ENCODE data around the gene GP1BB.

The GP1BB gene

DNA sequence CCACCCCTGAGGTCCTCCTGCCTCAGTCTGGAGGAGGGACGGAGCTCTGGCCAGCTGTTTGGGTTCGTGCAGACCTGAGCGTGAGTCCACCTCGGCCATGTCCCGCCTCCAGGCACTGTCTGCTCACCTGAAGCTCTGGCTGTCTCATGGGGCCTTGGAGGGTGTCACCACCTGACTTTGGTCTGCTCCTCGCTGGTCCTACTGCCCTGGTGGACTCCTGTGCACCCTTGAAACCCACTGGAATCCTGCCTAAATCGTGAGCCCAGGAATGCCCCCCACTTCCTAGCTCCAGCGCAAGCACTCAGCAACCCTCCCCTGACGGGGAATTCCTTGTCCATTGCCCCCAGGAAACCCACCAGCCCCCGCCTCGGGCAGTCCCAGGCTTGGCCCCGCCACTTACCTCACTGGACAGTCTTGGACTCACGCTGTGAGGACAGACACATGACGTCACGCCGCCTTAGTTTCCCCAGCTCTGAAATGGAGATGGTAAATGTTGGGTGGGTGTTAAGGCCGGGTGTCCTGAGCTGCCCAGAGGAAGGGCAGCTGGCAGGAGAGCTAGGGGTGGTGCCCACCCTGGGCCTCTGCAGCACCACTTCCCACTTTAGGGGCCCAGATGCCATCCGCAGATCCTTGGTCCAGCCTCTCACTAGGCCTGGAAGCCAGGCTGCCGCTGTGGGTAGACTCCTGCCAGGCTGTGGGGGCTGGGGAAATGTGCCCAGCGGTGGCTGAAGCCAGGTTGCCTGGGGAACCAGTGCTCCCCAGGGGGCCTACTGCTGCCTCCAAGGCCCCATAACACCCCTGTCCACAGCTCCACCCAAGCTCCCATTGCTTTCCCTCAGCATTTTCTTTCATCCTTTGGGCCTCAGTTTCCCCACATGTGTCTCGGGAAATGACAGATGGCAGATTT is 19.1 kb downstream of the GP1BB start:
- no peak for DNase-seq (ENCODE audit: low read depth)

DNA sequence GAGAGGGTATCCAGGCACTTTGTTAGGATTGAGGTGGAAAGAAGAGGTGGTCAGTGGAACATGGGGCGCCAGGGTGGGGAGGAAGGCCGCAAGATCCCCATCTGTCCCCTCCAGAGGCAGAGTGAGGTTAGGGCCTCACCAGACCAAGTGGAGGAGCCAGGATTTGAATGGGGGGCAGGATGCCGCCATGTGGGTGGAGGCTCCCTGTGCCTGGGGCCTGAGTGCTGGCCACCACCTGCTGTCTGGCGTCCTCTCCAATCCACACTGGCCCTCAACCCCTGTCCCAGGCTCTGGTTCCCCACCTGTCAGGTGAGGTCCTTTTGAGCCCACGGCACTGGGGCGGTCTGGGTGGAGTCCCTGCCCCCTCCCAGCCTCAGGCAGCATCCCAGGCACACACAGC is 19.7 kb downstream of the GP1BB start:
- no peak for DNase-seq (ENCODE audit: low read depth)

DNA sequence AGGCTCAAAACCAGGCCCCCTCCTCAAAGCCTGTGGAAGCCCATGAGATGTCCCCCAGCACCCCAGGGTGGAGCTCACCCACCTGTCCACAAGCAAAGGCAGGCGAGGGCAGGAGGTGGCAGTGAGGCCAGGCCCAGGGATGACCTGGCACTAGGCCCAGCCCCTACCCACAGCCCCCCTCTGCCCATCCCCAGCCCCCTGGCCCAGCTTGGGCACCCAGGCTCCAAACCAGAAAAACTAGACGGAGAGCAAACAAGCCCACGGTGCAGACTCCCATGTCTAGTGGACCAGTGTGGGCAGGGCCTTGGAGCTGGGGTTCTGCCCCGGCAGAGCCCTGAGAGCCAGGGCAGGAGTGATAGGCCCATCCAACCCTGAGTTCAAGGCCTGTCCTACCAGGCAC is 20.3 kb downstream of the GP1BB start:
- no peak for DNase-seq (ENCODE audit: low read depth)

DNA sequence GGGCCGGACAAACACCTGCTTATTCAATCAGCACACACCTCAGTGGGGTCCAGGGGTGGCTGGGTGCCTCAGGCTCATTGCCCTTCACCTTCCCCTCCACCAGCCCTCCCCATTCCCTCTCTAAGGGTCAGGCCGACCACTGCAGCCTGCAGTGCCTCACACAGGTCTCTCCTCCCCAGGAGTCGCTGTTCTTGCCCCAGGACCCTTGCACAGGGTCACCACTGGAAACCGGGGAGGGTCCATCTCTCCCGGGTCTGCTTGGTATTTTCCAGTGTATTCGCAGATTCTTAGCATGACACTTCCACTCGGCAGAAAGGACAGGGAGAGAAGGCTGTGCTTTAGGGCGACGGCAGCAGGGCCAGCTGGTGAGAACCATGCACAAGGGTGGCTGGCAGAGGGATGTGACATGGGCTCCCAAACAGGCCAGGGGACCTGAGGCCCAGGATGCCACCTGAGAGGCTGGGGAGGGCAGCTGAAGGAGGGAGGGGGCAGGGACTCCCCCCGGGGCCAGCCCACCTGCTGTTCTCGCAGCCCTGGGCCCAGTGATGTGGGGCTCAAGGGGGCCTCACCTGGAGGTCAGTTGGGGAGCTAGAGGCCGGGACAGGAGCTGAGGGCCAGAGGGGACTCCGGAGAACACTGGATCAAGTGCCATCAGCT is 21.1 kb downstream of the GP1BB start:
- no peak for DNase-seq (ENCODE audit: low read depth)

DNA sequence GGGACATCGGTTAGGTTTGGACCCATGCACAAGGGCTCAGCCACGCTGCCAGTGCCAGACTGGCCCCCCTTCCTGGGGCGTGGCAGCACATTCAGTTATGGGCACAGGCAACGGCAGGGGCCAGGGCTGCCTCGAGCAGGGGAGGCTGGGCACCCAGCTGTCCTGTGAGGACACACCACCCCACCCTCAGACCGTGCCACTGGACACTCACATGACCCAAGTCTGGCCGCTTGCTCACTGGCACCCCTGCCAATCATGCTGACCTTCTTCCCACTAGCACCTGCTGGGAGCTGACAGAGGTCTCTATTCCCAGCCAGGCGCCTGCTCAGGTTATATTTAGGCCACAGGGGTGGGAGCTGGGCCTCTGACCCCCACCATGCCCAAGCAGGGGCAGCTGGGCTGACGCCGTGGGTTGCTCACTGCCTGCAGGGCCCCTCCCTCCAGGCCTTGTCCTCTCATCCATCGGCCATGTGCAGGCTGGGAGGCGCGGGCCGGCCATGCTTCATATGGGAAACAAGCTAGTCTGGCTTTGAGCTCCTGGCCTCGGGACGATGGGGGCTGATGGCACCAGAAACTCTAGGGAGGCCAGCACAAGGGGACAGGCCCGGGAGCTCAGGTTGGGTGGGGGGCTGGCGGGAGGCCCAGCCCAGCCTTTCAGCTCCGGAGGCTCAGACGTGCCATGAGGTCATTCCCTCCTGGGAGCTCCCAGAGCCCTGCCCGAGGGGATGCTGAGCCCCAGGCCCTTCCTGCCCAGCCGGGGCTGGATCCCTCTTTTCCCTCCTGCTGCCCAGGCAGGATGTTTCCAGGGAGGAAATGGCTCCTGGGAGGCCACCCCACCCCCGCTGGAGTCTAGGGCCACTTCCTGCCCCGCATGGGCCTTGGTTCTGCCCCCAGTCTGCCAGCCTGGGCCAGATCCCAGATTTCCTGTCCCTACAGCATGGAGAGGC is 22.1 kb downstream of the GP1BB start:
- DNase-seq (ENCODE audit: low read depth), result no peak

DNA sequence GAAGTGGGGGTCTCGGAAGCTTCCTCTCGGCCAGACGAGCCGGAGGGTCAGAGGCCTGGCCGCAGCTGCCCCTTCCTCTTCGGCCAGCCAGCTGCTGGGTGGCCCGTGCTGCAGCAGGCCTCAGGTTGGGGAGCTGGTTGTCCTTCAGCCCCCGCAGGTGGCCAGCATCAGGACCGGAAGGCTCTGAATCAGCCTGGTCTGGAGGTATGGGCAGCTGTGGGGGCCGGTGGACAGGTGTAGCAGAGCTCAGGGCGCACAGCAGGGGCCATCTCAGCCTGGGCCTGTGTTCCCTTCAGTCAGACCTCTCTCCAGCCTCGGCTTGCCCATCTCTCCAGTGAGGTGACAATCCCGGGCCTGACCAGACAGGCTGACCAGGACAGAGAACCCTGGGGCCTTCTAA is 23.4 kb downstream of the GP1BB start:
- DNase-seq (ENCODE audit: low read depth), result no peak

DNA sequence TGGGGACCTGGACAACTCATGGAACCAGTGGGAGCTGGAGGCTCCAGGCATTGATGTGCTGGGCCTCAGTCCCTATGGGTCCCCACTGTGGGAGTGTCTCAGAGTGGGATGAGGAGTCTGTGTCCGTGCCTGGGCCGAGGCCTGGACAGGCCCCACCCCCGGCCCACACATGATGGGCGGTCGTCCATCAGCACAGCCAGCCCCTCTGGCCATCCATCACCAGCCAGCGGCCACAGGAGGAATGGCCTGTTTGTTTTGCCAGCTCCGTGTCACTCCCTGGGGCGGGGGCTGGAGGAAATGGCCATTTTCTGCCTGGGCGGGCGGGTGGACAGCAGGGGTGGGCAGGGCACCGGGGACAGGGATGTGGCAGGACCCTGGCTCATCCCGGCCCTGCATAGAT is 24.2 kb downstream of the GP1BB start:
- no peak for DNase-seq (ENCODE audit: low read depth)

DNA sequence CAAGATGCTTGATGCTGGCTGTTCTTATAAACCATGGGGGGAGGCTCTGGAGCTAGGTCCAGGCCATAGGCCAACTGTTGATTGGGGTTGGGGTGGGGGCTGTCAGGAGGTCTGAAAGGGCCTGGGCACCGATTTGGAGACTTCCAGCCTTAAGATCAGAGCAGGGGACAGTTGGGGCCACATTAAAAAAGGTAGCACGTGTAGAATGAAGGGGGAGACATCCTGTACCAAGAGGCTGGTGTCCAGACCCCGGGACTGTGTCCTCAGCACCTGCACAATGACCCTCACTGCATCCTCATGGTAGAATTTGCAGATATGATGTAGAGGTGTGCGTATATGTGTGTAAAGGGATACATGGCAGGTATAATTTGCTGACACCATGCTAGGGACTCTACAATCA is 24.8 kb downstream of the GP1BB start:
- no peak for DNase-seq (ENCODE audit: low read depth)

DNA sequence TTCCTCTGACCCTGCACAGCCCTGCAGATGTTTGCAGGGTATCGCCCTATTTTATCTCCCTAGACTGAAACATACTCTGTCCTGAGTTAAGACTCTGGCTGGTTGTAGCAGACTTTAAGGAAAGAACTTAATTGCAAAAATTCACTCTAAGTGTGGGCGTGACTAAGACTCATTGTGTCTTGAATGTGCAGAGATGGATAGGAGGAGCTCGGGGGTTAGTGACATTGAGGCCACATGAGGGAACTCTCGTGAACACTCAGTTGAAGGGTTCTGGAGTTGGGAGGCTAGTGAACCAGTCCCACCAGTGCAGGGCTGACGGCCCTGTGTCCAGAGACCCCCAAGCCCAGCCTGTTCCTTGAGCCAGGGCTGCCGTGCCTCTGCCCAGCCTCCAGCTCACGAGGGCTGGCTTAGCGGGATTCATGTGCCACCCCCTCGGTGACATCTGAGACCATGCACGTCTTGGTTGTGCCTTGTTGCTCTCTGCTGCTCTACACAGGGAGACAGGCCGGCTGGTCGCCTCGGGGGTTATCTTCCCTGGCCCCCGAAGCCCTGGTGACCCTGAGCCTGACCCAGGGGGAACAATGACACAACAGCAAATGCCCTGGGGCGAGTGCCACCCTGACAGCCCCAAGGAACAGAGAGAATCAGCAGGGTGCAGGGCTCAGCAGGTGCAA is 25.8 kb downstream of the GP1BB start:
- DNase-seq (ENCODE audit: low read depth), result no peak

DNA sequence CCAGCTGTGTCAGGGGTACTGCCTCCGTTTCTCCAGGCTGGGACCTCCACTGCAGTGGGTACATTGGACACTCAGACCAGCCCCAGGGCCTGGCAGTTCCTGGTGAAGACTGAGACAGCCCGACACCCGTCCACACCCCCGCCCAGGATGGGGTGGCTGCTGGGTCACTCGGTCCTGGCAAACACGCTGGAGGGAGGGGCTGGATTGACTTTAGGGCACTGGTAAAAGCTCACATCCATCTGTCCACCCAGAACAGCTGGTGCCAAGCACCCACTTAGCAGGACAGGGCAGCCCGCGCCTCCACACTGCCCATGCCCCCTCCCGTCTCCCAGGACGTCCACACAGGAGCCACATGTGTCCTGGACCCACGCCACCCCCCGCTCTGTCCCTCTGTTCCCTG is 26.5 kb downstream of the GP1BB start:
- no peak for DNase-seq (ENCODE audit: low read depth)

DNA sequence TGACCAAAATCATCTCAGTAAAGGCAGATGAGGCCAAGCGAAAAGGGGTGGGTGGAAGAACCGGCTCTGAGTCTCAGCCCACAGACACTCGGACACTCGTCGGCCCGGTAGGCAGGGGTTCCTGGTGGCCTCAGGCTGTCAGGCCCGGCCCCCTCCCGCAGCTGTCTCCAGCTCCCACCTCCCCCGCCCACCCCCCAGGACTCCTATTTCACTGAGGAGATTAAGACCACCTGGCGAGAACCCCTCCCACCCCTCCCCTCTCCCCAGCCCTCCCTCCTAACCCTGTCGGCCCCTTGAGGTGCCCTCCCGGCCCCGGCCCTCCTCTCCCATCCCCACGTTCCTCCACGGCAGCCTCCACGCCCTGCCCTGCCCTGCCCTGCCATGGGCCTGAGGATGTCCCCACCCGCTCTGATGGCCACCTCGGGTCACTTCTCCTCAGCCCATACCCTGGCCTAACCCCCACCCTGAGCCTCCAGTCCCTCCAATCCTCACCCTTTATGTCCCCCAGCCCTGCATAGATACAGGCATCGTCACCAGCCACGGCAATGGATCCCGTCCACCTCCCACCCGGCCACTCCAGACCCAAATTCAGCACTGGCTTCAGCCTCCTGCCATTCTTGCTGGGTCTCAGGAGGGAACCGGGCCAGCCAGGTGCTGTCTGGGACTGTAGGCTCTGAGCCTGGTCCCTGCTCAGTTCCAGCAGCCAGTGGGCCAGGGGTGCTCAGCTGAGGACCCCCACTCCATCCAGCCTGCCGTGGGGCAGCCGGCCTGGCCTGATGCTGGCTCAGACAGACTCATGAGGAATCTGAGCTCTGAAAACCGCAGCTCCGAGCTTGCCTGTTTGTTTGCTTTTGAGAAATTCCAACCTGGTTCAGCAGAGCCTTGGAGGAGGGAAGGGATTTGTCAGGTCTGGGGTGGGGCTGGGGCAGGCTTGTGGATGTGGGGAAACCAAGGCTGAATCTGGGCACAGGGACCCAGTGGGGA is 27.5 kb downstream of the GP1BB start:
- no peak for DNase-seq (ENCODE audit: low read depth)

DNA sequence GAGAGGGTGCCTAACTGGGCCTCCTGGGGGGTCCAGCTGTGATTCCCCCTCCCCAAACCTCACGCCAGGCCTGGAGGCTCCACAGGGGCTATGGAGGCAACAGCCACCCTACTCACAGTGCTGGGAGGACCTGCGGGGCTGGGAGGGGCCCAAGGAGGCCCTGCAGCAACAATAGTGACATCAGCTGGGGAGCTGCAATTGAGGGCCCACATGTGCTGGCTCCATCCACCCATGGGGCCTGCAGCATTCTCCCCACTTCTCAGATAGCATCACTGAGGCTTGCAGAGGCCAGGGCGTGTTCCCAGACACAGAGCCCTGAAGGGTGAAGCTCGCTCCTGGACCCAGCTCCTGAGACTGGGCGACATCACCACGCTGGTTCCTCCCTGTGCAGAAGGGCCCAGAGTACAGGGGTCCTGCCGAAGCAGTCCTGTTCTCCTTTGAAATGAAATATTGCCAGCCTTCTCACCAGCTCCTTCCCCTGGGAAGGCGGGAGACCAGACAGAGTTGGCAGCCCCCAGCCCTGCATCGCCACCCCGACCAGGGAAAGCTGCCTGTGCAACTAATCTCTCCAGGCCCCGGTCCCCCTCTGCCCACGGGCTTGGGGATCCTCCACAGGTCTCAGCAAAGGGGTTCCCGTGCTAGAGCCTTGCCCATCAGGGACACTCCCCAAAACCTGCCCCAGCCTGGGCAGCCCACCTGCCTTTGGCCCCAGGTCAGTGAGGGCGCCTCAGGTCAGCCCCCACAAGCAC is 28.3 kb downstream of the GP1BB start:
- DNase-seq (ENCODE audit: low read depth), result no peak

DNA sequence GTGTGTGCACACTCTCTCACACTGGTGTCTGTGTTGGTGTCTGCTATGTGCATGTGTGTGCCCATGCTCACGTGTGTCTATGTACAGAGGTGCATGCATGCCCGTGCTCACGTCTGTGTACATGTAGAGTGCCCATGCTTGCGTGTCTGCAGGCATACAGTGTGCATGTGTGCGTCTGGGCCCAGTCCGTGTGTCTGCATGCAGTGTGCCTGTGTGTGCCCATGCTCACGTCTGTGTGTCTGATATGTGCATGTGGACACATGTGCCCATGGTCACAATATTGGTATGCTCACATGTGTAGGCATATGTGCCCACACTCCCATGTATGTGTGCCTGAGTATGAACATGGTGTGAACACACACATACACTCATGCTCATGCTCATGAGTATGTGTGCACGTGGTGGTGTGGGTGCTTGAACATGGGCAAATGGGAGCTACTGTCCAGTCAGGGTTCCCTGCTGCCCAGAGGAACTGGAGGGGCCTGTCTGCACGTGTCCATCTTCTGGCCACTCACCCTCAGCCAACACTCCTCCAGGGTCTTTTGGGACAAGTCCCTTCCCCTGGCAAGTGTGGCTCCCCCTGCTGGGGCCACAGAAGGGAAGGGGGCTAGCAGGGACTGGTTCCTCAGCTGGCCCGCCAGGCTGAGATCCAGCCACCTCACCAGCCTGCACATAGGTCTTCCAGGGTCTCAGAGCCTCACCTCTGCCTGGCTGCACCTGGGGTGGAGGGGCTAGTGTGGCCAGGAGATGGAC is 29.9 kb downstream of the GP1BB start:
- DNase-seq (ENCODE audit: low read depth), result no peak

DNA sequence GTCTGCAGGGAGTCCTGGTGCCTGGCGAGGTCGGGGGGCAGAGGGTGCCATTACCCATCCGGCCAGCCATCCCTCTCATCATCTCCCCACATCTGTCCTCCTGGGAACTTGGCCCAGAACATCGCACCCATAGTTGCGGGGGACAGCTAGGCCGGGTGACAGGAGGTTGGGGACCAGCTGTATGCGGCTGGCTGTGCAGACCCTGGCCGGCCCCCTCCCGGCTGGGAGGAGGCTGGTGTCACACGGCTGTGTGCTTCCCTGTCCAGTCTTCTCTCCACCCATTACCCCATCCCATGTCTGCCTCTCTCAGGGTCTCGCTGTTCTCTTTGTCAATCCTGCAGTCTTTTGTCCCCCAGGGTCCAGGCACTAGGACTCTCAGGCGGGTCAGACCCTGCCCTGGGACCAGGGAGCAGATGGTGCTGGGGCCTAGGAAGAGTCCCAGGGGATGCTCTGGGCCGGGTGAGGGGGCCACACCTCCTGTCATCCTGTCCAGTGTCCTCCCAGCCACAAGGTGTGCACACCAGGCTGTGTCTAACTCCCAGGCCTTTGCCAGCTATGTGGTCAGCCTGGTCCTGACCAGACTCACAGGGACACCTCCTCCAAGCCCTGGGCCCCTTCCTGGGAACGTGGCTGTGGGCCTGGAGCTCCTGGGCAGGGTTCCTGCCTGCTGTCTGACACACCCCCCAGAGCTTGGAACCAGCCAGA is 30.8 kb downstream of the GP1BB start:
- no peak for DNase-seq (ENCODE audit: low read depth)

DNA sequence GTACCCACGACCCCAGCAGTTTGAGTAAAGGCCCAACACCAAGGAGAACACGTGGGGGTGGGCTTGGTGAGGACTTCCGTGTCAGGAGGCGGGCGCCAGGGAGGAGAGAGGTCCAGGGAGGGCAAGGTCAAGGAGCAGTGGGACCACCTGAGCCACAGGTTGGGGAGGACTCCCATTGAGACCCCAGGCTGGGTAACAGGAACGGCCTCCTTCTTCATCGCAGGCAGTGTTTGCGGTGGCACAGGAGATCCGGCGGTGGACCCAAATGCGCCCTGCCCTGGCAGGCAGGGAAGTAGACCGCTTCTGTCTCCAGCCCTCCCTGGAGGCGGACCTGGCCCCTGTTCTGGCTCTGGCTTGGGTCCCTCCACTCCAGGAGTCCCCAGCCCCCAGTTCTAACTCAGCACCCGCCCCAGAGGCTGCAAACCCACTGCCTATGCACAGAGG is 31.4 kb downstream of the GP1BB start:
- DNase-seq (ENCODE audit: low read depth), result no peak

DNA sequence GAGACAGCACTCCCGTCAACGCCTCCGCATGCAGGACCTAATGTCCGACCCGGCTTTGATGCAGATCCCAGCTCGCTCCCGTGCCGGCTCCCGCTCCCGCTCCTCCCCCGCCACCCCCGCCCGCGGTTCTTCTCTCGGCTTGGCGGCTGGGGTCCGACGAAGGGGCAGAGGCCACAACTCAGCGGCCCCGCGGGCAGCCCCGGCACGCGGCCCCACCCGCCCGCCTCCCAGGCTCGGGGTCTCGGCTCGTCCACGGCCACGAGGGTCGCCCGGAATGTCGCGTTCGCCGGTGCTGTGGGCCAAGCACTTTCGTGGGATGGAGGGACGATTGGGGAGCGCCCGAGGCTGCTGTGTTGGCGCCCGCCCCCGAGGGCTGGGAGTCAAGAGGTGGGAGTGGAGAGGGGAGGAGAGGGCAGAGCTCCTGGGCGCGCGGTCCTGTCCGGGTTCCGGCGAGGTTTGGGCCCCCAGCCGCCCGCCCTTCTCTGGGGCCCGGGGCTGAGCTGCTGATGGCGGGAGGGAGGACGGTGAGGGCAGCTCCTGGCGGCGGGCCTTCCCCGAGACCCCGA is 31.9 kb downstream of the GP1BB start:
- no peak for DNase-seq (ENCODE audit: low read depth)

DNA sequence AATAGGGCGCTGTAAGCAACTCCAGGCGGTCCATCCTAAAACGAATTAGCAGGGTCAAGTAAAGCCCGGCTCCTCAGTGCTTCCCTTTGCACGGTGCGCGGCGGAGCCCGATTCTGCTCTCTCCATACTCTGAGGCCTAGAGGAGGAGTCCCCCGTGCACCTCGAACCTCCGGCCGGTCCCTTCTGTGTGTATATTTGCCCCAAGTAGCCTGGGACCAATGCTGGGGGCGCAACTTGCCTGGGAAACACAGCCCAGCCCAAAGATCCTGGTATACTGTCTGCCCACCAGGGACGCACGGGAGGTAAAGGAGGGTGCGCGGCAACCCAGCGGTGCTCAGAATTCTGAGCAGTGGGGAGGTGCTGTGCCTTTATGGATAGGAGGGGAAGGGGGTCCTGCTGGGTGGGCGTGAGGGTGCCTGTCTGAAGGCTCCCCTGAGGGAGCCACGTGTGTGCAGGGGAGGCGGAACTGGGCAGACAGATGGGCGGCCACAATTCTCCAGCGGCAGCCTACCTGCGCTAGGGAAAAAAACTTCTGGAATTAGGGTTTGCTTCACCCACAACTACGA is 32.5 kb downstream of the GP1BB start:
- no peak for DNase-seq (ENCODE audit: low read depth)

All from stimulated activated CD8-positive, alpha-beta memory T cell treated with anti-CD3 and anti-CD28 coated beads, Interleukin-15, amount 100 ng/mL, for 24 hours (primary cell).